ENCODE data around the gene TMEM168.
"Not testable (repeated sequence)": the region's sequence is repeated elsewhere in the genome, so short reads cannot be mapped to it uniquely, and the experiment has no call there.

The TMEM168 gene, protein sequence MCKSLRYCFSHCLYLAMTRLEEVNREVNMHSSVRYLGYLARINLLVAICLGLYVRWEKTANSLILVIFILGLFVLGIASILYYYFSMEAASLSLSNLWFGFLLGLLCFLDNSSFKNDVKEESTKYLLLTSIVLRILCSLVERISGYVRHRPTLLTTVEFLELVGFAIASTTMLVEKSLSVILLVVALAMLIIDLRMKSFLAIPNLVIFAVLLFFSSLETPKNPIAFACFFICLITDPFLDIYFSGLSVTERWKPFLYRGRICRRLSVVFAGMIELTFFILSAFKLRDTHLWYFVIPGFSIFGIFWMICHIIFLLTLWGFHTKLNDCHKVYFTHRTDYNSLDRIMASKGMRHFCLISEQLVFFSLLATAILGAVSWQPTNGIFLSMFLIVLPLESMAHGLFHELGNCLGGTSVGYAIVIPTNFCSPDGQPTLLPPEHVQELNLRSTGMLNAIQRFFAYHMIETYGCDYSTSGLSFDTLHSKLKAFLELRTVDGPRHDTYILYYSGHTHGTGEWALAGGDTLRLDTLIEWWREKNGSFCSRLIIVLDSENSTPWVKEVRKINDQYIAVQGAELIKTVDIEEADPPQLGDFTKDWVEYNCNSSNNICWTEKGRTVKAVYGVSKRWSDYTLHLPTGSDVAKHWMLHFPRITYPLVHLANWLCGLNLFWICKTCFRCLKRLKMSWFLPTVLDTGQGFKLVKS

DNA sequence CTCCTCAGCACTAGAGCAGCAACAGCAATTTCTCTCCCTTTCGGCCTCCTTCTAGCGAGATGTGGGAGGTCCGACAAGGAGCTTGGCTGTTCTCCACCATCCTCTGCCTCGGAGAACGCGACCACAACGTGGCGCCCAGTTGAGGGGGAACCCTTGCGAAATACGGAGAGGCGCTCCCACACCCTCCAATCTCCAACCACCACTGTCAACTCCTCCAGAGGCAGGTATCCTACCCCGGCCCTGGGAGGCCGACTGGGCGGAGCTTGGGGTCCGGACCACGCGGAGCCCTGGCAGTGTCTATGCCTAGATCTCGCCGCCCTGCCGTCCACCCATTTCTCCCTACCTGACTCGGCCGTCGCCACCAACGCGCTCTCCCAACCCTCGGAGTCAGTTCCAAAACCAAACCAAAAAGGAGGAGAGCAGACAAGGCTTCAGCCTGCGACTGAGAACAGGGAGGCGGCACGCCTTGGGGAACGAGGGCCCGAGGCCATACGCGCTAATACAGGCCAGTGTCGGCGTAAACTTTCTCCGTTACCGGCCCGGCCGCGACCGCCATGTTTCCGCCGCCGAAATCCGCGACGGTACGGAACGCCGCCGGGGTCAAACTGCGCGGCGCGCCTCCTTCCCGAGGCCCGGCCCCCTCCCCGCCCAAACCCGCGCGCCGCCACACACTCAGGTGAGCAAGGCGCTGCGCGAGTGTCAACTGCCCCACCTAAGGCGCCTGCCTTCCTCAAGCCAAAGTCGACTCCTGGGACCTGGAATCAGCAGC lies at the start of gene TMEM168:
TMEM168 (minus strand) TSS at position 577 of the 769 bp plus-strand sequence. CDS start 5,568 bp downstream, outside the sequence.
- in situ Hi-C loops (cut with MboI; ENCODE audit: low pct_unique_long_range_greater_than_20kb, low sequenced_read_pairs) = no loop called here
- peak; percentile 91 for DNase-seq

DNA sequence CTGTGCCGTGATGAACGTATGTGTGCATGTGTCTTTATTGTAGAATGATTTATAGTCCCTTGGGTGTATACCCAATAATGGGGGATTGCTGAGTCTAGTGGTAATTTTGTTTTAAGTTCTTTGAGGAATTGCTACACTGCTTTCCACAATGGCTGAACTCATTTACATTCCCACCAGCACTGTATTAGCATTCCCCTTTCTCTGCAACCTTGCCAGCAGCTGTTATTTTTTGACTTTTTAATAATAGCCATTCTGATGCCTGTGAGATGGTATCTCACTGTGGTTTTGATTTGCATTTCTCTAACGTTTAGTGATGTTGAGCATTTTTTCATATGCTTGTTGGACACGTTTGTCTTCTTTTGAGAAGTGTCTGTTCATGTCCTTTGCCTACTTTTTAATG lies 45.7 kb upstream of the TMEM168 start:
- in situ Hi-C loops (cut with MboI; ENCODE audit: low pct_unique_long_range_greater_than_20kb, low sequenced_read_pairs); DNase-seq: not testable (repeated sequence)

DNA sequence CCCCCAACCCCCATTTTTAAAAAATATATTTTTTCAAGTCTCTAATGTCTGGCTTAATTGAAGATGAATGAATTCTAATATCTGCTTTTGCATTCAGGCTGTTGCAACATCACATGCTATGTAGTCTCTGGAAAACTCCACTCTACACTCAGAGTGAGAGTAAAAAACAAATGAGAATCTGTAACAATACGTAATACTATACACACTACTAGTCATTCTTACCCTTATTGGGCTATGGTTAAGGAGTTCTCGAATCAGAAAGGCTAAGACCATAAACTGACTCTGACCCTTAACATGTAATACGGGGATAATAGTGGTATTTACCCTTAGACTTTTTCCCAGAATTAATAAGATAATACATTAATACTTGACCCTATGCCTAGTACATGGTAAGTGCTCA lies 42.9 kb upstream of the TMEM168 start:
- DNase-seq = no peak
- in situ Hi-C loops (cut with MboI; ENCODE audit: low pct_unique_long_range_greater_than_20kb, low sequenced_read_pairs) = no loop called here

DNA sequence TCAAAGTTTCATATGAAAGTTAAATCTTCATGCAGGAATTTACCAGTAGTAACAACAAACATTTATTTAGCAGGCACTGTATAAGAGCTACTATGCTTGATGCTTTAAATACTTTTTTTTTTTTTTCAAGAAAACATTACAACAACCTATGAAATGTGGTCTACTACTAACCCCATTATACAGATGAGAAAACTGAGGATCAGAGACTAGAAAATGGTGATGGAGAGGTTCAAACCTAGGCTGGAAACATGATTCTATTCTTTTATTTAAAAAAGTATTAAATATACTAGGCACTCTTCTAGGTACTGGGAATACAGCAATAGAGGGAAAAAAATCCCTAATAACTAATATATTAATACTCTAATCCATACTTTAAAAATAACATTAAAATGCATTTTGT lies 40.6 kb upstream of the TMEM168 start:
- DNase-seq = no peak
- in situ Hi-C loops (cut with MboI; ENCODE audit: low pct_unique_long_range_greater_than_20kb, low sequenced_read_pairs) = no loop called here

DNA sequence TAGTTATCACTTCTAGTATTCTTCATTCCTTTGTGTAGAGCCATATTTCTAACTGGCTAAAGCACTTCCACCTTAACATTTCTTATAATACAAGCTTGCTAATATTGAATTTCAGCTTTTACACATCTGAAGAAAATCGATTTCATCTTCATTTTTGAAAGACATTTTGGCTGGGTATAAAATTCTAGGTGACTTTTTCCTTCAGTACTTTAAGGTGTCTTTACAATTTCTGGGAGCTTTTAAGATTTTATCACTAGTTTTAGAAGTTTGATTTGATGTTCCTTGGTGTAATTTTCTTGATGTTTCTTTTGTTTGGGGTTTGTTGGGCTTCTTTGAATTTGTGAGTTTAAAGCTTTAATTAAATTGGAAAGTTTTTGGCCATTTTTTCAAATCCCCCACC lies 38.5 kb upstream of the TMEM168 start:
- in situ Hi-C loops (cut with MboI; ENCODE audit: low pct_unique_long_range_greater_than_20kb, low sequenced_read_pairs) = no loop called here
- no peak for DNase-seq

DNA sequence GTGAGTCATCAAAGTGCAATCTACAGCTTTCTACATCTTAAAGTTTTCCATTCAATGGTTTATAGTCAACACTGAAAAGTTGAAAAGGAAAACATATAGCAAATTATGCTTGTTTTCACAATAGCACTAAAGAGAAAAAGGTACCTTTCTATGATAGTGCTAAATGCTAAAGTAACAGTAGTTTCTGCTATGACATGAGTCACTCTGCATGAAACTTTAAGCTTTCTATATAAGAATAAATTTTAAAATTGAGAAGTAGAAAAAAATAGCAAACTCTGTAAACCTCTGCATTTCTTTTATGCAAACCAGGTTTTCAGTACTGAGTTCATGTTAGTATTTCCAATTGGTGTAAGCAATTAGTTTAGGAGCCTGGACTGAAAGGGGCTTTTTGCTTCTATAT lies 31.2 kb upstream of the TMEM168 start:
- DNase-seq = no peak
- in situ Hi-C loops (cut with MboI; ENCODE audit: low pct_unique_long_range_greater_than_20kb, low sequenced_read_pairs) = no loop called here

DNA sequence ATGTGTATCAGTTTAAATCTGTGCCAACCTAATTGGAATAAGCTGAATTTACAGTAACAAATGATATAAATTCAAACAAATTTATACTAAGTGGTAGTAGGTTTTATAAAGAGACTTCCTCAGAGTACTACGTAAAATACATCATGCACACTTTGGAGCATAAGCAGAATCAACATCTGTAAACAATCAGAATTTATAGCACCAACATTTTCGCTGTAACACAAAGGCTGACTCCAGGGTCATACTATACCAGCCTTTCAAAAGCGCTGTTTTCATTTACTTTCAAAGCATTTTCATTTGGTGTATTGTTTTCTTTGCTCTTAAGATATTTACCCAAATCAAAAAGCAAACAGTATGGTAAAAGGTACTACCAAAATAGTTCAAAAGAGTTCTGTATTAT lies 29.3 kb upstream of the TMEM168 start:
- no peak for DNase-seq
- in situ Hi-C loops (cut with MboI; ENCODE audit: low pct_unique_long_range_greater_than_20kb, low sequenced_read_pairs) = no loop called here

DNA sequence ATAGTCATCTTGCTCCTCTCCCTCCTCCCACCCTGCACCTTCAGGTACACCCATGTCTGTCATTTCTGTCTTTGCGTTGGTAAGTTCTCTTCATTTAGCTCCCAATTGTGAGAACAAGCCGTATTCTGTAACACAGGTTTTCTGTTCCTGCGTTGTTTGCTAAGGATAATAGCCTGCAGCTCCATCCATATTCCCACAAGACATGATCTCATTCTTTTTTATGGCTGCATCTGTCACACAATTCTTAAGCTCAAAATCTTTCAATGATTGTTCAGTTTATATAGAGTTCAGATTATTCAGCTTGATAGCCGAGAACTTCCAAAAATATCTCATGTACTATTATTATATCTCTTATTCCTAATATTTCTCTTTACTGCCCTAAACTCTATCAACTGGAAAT lies 16.0 kb upstream of the TMEM168 start:
- in situ Hi-C loops (cut with MboI; ENCODE audit: low pct_unique_long_range_greater_than_20kb, low sequenced_read_pairs) = no loop called here
- DNase-seq = no peak

DNA sequence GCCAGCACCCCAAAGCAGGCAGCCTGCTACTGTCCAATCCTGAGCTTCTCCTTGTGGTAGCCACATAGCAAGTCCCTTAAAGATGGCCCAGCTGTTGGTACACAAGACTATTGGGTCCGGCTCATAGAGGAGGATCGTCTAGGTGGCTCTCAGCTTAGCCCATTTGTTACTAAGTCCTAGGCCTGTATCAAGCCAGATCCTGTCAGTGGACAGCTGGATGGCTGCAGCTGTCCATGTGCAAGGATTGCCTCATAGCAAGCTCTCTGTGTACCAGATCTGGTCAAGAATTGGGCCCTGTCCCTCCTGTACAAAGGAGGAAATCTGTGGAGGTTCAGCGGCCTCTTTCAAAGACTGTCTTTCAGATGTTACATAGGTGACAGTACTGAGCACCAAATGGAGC lies 12.2 kb upstream of the TMEM168 start:
- in situ Hi-C loops (cut with MboI; ENCODE audit: low pct_unique_long_range_greater_than_20kb, low sequenced_read_pairs) = no loop called here
- no peak for DNase-seq

DNA sequence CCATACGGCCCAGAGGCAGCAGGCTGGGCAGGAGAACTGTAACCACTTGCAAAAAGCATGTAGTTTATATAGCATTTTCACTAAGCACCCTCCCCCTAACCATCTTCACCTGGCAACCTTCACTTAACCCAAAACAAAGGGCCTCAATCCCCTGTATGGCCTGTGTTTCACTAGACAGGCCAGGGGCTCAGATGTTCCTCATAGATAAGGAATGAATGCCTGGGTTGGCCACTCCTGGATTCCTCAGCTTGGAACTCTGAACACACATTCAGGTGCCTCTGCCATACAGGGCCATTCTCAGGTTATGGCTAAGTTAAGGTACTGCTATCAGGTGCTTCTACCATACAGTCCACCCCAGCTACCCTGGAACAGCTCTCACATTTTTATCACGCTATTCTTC lies 10.3 kb upstream of the TMEM168 start:
- no peak for DNase-seq
- in situ Hi-C loops (cut with MboI; ENCODE audit: low pct_unique_long_range_greater_than_20kb, low sequenced_read_pairs) = no loop called here

DNA sequence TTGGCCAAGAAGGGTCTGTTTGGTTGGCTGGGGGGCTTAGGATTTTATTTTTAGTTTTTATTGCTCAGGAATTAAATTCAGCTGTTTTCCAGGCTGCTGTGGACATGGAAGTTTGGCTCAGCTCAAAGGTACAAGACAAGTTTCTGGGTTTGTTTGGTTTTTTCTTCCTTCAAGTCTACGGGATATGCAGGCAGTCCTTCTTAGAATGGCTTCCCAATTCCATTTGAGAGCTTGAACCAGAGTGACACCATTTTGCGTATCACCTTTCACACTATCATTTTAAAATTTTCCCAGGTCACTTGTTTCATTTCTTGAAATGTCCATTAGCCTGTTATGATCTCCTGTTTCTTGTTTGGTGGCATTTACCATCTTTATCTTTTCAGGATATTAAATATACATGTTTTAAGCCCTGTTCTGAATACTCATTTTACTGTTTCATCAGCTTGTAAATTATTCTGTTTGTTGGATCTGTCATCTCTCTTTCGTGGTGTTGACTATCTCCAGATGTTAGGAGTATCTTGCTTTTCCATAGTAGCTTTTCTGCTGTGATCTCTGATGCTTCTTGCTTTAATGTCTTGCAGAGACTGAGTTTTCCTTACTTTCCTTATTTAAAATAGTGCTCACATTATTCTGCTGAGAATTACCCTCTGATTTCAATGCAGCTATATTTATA lies 9.4 kb upstream of the TMEM168 start:
- in situ Hi-C loops (cut with MboI; ENCODE audit: low pct_unique_long_range_greater_than_20kb, low sequenced_read_pairs) = no loop called here
- DNase-seq = no peak

DNA sequence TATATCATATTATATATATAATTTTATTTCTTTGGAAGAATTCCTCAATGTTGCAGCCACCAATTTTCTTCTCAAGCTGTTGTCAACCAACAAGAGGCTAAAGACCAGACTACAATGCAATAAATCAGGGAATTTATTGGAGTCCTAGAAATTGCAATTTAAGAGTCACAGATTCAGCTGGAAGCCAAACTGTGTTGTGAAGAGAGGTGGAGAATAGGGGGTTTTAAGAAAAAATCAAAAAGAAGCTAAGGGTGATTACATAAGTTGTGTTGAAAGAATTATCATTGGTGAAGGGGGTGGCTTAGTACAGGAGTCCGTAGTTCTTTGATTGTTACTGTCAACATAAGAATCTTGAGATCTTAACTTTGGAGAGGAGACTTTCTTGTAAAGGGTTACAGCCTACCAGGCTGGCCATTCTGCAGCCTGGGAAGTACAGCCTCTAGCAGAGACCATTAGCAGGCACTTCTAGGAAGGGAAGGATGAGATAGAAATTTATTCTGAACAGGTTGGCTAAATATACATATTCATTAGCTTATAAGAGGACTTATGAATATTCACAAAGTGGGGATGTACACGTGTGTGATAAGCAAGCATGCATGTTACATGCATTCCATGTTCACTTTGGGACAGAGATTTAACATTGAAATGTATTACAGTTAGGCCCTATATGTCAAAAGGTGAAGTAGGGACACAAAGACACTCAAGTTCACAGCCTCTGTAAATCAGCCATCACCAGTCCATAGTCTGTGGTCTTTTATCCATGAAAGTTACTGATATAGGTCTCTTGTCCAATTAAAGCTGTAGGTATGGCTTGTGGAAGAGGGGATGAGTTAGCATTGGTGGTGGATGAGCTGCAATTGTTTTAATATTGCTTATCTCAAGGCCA lies 8.3 kb upstream of the TMEM168 start:
- peak; percentile 51 for DNase-seq
- in situ Hi-C loops (cut with MboI; ENCODE audit: low pct_unique_long_range_greater_than_20kb, low sequenced_read_pairs) = no loop called here

DNA sequence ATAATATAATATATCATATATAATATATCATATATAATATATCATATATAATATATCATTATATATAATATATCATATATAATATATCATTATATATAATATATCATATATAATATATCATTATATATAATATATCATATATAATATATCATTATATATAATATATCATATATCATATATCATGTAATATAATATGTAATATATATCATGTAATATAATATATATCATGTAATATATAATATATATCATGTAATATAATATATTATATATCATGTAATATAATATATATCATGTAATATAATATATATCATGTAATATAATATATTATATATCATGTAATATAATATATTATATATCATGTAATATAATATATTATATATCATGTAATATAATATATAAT lies 6.4 kb upstream of the TMEM168 start:
- in situ Hi-C loops (cut with MboI; ENCODE audit: low pct_unique_long_range_greater_than_20kb, low sequenced_read_pairs); DNase-seq: not testable (repeated sequence)

DNA sequence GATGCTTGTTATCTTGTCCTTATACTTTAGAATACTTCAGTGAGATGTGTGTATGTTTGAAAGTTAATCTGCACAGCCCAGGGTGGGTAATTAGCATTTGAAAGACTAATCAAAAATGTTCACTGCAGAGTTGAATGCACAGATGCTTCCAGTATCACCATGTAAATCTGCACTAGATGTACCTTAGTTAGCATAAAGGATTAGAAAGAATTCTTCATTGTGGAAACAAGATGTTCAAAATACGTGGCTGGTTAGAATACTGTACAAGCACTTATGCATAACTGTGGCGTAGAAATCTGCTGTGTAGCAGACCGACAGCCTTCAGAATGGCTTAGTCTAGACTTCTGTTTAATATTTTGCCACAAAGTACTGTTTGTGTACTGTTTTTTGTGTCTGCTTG lies 2.2 kb upstream of the TMEM168 start:
- DNase-seq = no peak
- in situ Hi-C loops (cut with MboI; ENCODE audit: low pct_unique_long_range_greater_than_20kb, low sequenced_read_pairs) = no loop called here

DNA sequence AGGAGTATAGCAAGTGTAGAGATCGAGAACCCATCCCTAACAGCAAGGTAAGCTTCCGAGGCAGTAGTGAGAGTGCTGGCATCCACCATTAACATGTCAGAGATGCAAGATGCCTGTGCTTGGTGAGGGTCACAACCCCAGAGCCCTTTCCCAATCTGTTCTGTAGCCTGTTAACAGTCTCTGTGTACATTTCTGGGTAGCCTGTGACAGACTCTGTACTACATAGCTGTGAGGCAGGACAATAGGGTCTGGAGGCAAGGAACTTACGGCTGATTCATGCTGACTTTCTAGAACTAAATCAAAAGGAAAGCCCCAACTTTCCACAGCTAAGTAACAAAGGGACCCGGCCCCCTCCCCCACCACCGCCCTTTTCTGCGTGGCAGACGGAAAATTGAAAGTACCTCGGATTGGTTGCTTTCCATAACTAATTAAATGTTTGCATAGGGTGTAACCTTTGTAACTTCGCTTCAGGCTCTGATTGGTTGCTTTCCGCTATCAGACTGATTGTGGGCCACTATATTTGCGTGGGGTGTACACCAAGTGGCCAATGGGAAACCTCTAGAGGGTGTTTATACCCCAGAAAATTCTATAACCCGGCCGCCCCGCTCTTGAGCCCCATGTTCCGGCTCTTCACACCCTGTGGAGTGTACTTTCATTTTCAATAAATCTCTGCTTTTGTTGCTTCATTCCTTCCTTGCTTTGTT lies 1.4 kb upstream of the TMEM168 start:
- in situ Hi-C loops (cut with MboI; ENCODE audit: low pct_unique_long_range_greater_than_20kb, low sequenced_read_pairs) = no loop called here
- no peak for DNase-seq

DNA sequence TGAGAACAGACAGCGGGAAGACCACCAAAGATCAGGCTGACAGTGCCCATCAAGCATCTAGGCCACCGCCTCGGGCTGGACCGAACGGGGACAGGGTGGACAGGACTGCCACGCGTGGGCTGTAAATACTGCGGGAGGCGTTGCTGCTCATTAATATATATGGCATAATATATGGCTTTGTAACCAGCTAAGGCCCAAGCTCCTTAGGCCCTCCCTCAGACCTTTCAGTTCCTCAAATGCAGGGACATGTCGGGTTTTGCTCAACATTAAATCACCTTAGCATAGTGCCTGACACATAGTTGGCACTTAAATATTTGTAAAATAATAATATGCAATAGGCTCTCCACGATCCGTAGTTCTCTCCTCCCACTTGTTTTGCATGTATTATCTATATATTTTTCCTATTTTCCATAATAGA lies 402 bp upstream of the TMEM168 start:
- DNase-seq = peak; percentile 56

DNA sequence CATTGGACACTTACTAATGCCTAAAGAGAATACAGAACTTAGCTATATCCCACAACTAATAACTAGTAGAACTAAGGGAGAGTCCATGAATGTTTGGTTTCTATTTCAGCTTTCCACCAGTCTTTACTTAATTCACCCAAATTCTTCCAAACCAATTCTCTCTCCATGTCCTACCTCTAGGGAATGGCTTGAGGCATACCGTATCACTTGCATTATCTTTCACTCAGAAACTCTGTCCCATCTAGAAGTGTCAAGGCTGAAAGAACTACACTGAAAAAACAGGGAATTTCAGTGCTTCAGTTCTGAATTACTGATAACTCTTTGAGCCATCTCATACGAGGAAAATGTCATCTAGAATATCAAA lies 758 bp downstream of the TMEM168 start:
- DNase-seq = no peak
- in situ Hi-C loops (cut with MboI; ENCODE audit: low pct_unique_long_range_greater_than_20kb, low sequenced_read_pairs) = no loop called here

More for the DNA sequence above, 402 bp upstream of the TMEM168 start:
- in situ Hi-C loops (cut with MboI; ENCODE audit: low pct_unique_long_range_greater_than_20kb, low sequenced_read_pairs) = no loop called here

DNA sequence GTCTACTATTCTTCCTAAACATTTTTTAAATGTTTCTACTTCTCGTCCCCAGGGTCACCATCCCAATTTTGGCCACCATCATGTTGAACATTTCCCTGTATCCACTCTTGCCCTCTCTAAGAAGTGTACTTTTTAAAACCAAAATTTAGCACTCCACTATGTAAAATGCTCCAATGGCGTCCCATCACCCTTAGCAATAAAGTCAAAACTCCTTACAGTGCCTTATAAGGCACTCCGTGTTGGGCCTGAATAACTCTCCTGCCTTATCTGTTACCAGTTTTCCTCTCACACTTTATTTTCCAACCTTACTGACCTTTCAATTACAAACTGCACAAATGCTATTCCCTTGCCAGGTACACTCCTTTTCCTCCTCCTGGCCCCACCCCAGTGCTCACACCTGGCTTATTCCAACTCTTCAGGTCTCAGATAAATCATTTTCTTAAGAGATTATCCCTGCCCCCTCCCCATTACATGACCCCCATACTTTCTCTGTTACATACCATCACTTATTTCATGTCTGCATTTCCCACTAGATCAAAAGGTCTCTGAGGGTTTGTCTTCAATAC lies 1.3 kb downstream of the TMEM168 start:
- in situ Hi-C loops (cut with MboI; ENCODE audit: low pct_unique_long_range_greater_than_20kb, low sequenced_read_pairs) = no loop called here

More for the DNA sequence above, 1.3 kb downstream of the TMEM168 start:
- no peak for DNase-seq
